ENCODE measurements around the gene IGLL5. TPM values are rescaled to one million over a fixed set of nuclear protein-coding genes. Genes with fewer than 3 reads are reported as not detected.
"Not testable (repeated sequence)": the region's sequence is repeated elsewhere in the genome, so short reads cannot be mapped to it uniquely, and the experiment has no call there.

Gene IGLL5
- total and polyA plus RNA-seq, 9 of the 15 experiments (the other 6 are each of a cell fraction or from before 2014, with no cell fraction given), result not detected

- TF ChIP-seq RREB1 (CRISPR knock-in tag; IDR thresholded peaks at IDR 0.05), result peak; percentile 89
- peak; percentile 17; the same call in 1 of the 2 replicates for TF ChIP-seq MAX (CRISPR knock-in tag; IDR thresholded peaks at IDR 0.05)
Measured at GRCh38 chr22:22903781-22904192, 16.2 kb downstream of the IGLL5 start (continued).

GRCh38 chr22:22904736-22905135, 17.1 kb downstream of the IGLL5 start:
- DNase-seq (ENCODE audit: extremely low read depth in 1 of 4, low spot score in 3 of 4); H3K4me2 ChIP-seq (ENCODE audit: insufficient read depth, low read length); H3K79me2 ChIP-seq (ENCODE audit: control insufficient read depth, insufficient read depth, low read length); H3K9me1 ChIP-seq (ENCODE audit: control insufficient read depth, insufficient read depth, low read length); POLR2A ChIA-PET; H3K9me3 ChIP-seq (replicated peaks; ENCODE audit: control insufficient read depth, insufficient read depth, low read depth, low read length); BruUV-seq (replicated peaks); H2AFZ ChIP-seq (ENCODE audit: low read depth, low read length); H3K36me3 ChIP-seq (ENCODE audit: control insufficient read depth, insufficient read depth, low read length); H3K4me1 ChIP-seq (replicated peaks in 1 of 2; ENCODE audit: control insufficient read depth in 2 of 2, insufficient read depth in 2 of 2, low read length in 2 of 2); ATAC-seq; in situ Hi-C loops (cut with MboI); CTCF ChIA-PET (ENCODE audit: low intra/inter-chr PET ratio); intact Hi-C loops (cut with micrococcal nuclease); H3K4me3 ChIP-seq; H3K9ac ChIP-seq (ENCODE audit: insufficient read depth in 1 of 2, low read depth in 2 of 2, low read length in 2 of 2); H3K27ac ChIP-seq (ENCODE audit: extremely low read depth, low read depth, low read length): not testable (repeated sequence)
- WGBS (ENCODE audit: insufficient coverage, low coverage, missing lambda C conversion rate), result 2% methylated on average over 5 of the region's 5 CpGs
- peaks cover 43 to 55% of the 10 kb centered on the region in 2 experiments; a peak in 4 of 5 replicates for H3K27me3 ChIP-seq (ENCODE audit: control insufficient read depth in 2 of 2, insufficient read depth in 2 of 2, low read length in 2 of 2)
- peaks cover 51% of the 10 kb centered on the region for H4K20me1 ChIP-seq (replicated peaks; ENCODE audit: control insufficient read depth, insufficient read depth, low read length)
- peak; percentile 48 for FAIRE-seq

- H3K9me1 ChIP-seq (ENCODE audit: control insufficient read depth, insufficient read depth, low read length); DNase-seq (ENCODE audit: extremely low read depth in 1 of 4, low spot score in 3 of 4); H3K4me3 ChIP-seq; ATAC-seq; H3K4me2 ChIP-seq (ENCODE audit: insufficient read depth, low read length); intact Hi-C loops (cut with micrococcal nuclease); H3K27ac ChIP-seq (ENCODE audit: extremely low read depth, low read depth, low read length); H3K36me3 ChIP-seq (ENCODE audit: control insufficient read depth, insufficient read depth, low read length); H3K9ac ChIP-seq (ENCODE audit: insufficient read depth in 1 of 2, low read depth in 2 of 2, low read length in 2 of 2); FAIRE-seq; H3K9me3 ChIP-seq (replicated peaks; ENCODE audit: control insufficient read depth, insufficient read depth, low read depth, low read length); H3K4me1 ChIP-seq (replicated peaks in 1 of 2; ENCODE audit: control insufficient read depth in 2 of 2, insufficient read depth in 2 of 2, low read length in 2 of 2); BruUV-seq (replicated peaks); H2AFZ ChIP-seq (ENCODE audit: low read depth, low read length); in situ Hi-C loops (cut with MboI); H3K79me2 ChIP-seq (ENCODE audit: control insufficient read depth, insufficient read depth, low read length): not testable (repeated sequence)
- ChIA-PET CTCF (ENCODE audit: low intra/inter-chr PET ratio) (interaction anchor here (0.7 kb wide), 1 partner anchor 97 kb away, joined by 3 read pairs; no protein-coding TSS in a partner anchor), POLR2A (interaction anchor here (1.0 to 1.1 kb wide), 2 partner anchors 9 kb away, joined by 3 read pairs; no protein-coding TSS in a partner anchor)
- WGBS (ENCODE audit: insufficient coverage, low coverage, missing lambda C conversion rate), result under 1% methylated on average over 8 of the region's 10 CpGs
- Histone ChIP-seq H4K20me1 (replicated peaks; ENCODE audit: control insufficient read depth, insufficient read depth, low read length) (peaks cover 64% of the 10 kb centered on the region), H3K27me3 (ENCODE audit: control insufficient read depth in 2 of 2, insufficient read depth in 2 of 2, low read length in 2 of 2) (peaks cover 52 to 69% of the 10 kb centered on the region in 2 experiments)
Measured at GRCh38 chr22:22906391-22906790, 18.8 kb downstream of the IGLL5 start.

Measured in K562 (cell line).